GM12878 (cell line): ENCODE data around the gene PDXP. TPM values are rescaled to one million over a fixed set of nuclear protein-coding genes. Genes with fewer than 3 reads are reported as not detected.

Source experiments
- ATAC-seq: fragments of 200-7000 bp; cut with Tn5 transposase; 3 replicates; pipeline ENCODE4 v1.9.1; 2020; ENCODE audit warnings: mild to moderate bottlenecking, moderate library complexity
- BruUV-seq: library from RNA; stranded (reverse); fragments of 400-500 nt; replicated peaks from 2 replicates; lab custom pipeline; 2021; lab: Mats Ljungman, UMichigan
- CTCF ChIA-PET: fragments of 300-600 bp; sonication (Branson Sonifier 250); formaldehyde crosslinking; extraction: SDS; loops from one replicate; lab custom pipeline; 2021; ENCODE audit warnings: inconsistent platforms; lab: Yijun Ruan, JAX
- POLR2A ChIA-PET: fragments of 350-600 bp; formaldehyde crosslinking; extraction: SDS; loops from one replicate; lab custom pipeline; 2021; ENCODE audit warnings: inconsistent platforms; lab: Charles Lee
- RAD21 ChIA-PET: fragments of 300-600 bp; sonication (Branson Sonifier 250); formaldehyde crosslinking; loops from one replicate; lab custom pipeline; 2023; ENCODE audit warnings: antibody characterized with exemption; ENCODE audit not compliant: unreplicated experiment; lab: Charles Lee
- SMC1A ChIA-PET: fragments of 300-600 bp; sonication (Branson Sonifier 250); formaldehyde crosslinking; loops from one replicate; lab custom pipeline; 2023; ENCODE audit not compliant: unreplicated experiment, uncharacterized antibody; lab: Charles Lee
- DNase-seq: peaks from one replicate; pipeline ENCODE4 v3.0.0-alpha.2; 2011; ENCODE audit warnings: low read depth, low spot score
- FAIRE-seq: peaks from 3 replicates; lab custom pipeline; 2011; peaks lifted over from hg19 to GRCh38; lab: Jason Lieb, UNC
- H2AFZ ChIP-seq: 2 replicates; pipeline ENCODE4 v1.6.0; 2011; ENCODE audit warnings: low read depth, low read length, control low read depth; ENCODE audit not compliant: control insufficient read depth
- H3K27ac ChIP-seq: 2 replicates; pipeline ENCODE4 v1.5.1; 2011; ENCODE audit warnings: control low read depth; ENCODE audit not compliant: control insufficient read depth, insufficient read depth
- H3K27me3 ChIP-seq, 2 experiments: replicated peaks in 1 of 2; 2 replicates each; pipeline versions ENCODE4 v1.6.0 to v1.6.1; 2011; ENCODE audit warnings: low read length in 1 of 2; ENCODE audit not compliant: control insufficient read depth in 2 of 2, insufficient read depth in 2 of 2
- H3K36me3 ChIP-seq, 2 experiments: 2 replicates each; pipeline ENCODE4 v1.5.1; 2011; ENCODE audit warnings: low read length in 1 of 2; ENCODE audit not compliant: control insufficient read depth in 2 of 2, insufficient read depth in 2 of 2
- H3K4me1 ChIP-seq: 2 replicates; pipeline ENCODE4 v1.6.1; 2011; ENCODE audit warnings: mild to moderate bottlenecking, low read length, moderate library complexity, mixed read lengths; ENCODE audit not compliant: control insufficient read depth, insufficient read depth
- H3K4me2 ChIP-seq: 2 replicates; pipeline ENCODE4 v1.6.0; 2011; ENCODE audit warnings: control low read depth; ENCODE audit not compliant: control insufficient read depth, insufficient read depth
- H3K4me3 ChIP-seq: fragments of 200-600 bp; sonication (generic); 2 replicates; pipeline ENCODE4 v1.5.1; 2016
- H3K79me2 ChIP-seq: 2 replicates; pipeline ENCODE4 v1.6.0; 2011; ENCODE audit warnings: low read length; ENCODE audit not compliant: control insufficient read depth, insufficient read depth
- H3K9ac ChIP-seq: 2 replicates; pipeline ENCODE4 v1.8.0; 2011; ENCODE audit warnings: low read length, control low read depth, mixed read lengths; ENCODE audit not compliant: control insufficient read depth, insufficient read depth
- H3K9me3 ChIP-seq: replicated peaks from 3 replicates; pipeline ENCODE4 v1.5.1; 2011; ENCODE audit warnings: mild to moderate bottlenecking, low read length; ENCODE audit not compliant: control insufficient read depth, insufficient read depth
- H4K20me1 ChIP-seq: 2 replicates; pipeline ENCODE4 v1.6.0; 2011; ENCODE audit not compliant: control insufficient read depth, insufficient read depth
- RCOR1 ChIP-seq: conservative IDR thresholded peaks from 2 replicates; pipeline ENCODE4 v1.6.1; 2012; ENCODE audit warnings: low read depth, low read length, improper control_type of control experiment
- SPI1 ChIP-seq: IDR thresholded peaks from 2 replicates; pipeline ENCODE4 v1.6.1; 2011; ENCODE audit warnings: low read depth, mild to moderate bottlenecking, low read length, moderate library complexity, borderline replicate concordance; ENCODE audit not compliant: insufficient read depth
- STAT1 ChIP-seq: fragments of 450-650 bp; conservative IDR thresholded peaks from 2 replicates; pipeline ENCODE4 v1.6.1; 2014; ENCODE audit warnings: antibody characterized with exemption, mild to moderate bottlenecking
- WGBS: methylation state at CpG from one replicate; pipeline ENCODE4 v1.1.6; 2016; ENCODE audit warnings: low lambda C conversion rate; ENCODE audit not compliant: insufficient replicate concordance, insufficient coverage; ENCODE audit errors: missing lambda C conversion rate; 5-methylcytosine and 5-hydroxymethylcytosine counted together
- in situ Hi-C: fragments of 300-500 bp; cut with MboI; formaldehyde crosslinking; loops from 9 replicates; pipeline ENCODE4 v1.14.3; 2018; ENCODE audit warnings: mixed read lengths
- intact Hi-C: fragments of 100-400 bp; cut with micrococcal nuclease; formaldehyde crosslinking; loops from one replicate; pipeline ENCODE4 v1.14.2; 2022; ENCODE audit not compliant: unreplicated experiment
- polyA plus RNA-seq, 11 experiments: library from polyadenylated mRNA; depleted of rRNA in 4 of 11; unstranded in 6 of 11; stranded (reverse) in 5 of 11; fragments of >200 nt; fragmentation: Nextera tagmentation in 4 of 11; fragmentation: Illumina TruSeq in 1 of 11; extraction: Ambion mirVana in 4 of 11; extraction: Trizol in 1 of 11; gene quantifications; 1 replicate in 1 of 11; 2 replicates in 10 of 11; pipeline versions ENCODE4 v1.2.1 to v1.2.3, GENCODE V29; 2011 to 2016; ENCODE audit warnings: inconsistent platforms in 2 of 11, missing spikeins in 2 of 11, low read depth in 1 of 11
- total RNA-seq, 4 experiments: library from RNA; depleted of rRNA in 3 of 4; stranded (reverse); fragments of >200 nt in 3 of 4; fragmentation: Illumina TruSeq in 1 of 4; extraction: Trizol in 1 of 4; gene quantifications; 2 replicates each; pipeline versions ENCODE4 v1.2.1 to v1.2.3, GENCODE V29; 2013 to 2021
- TF ChIP-seq, protein P1 (sequence below): fragments of 450-650 bp; IDR thresholded peaks from 2 replicates; pipeline ENCODE4 v1.6.1; 2016; ENCODE audit warnings: mild to moderate bottlenecking
- TF ChIP-seq, protein P2 (sequence below), 3 experiments: IDR thresholded peaks in 2 of 3; conservative IDR thresholded peaks in 1 of 3; 2 replicates each; pipeline ENCODE4 v1.5.1; 2011; ENCODE audit warnings: low read depth in 3 of 3, low read length in 3 of 3, mild to moderate bottlenecking in 3 of 3, control low read depth in 2 of 3, moderate library complexity in 2 of 3, inconsistent platforms in 1 of 3, mixed read lengths in 1 of 3; ENCODE audit not compliant: control insufficient read depth in 2 of 3, insufficient read depth in 1 of 3; ENCODE audit errors: extremely low read depth in 1 of 3
- TF ChIP-seq, protein P3 (sequence below): fragments of 450-650 bp; IDR thresholded peaks from 2 replicates; pipeline ENCODE4 v1.6.1; 2017; ENCODE audit warnings: mild to moderate bottlenecking, moderate library complexity

The PDXP gene
- total and polyA plus RNA-seq, 10 of the 15 experiments (the other 5 are each of a cell fraction or from before 2014, with no cell fraction given): 4.4 to 56.7 (median 34.6) TPM

DNA sequence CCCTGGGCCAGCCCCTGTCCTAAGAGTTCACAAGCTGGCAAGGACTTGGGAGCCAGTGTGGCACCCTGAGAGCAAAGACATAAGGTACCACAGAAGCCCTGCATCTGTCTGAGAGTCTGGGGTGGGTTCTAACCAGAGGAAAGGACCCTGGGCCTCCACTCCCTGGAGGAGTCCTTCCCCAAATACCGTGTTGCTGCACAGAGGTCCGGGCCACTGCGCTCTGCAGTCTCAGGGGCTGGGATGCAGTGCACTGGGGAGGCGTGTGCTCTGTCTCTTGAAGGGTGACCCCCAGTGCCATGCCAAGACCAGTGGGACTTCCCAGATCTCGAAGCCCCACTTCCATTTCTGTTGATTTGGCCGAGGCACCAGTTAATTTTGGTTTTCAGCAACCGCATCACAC, 23.4 kb upstream of the PDXP start (continued):
- TF ChIP-seq, protein P1, sequence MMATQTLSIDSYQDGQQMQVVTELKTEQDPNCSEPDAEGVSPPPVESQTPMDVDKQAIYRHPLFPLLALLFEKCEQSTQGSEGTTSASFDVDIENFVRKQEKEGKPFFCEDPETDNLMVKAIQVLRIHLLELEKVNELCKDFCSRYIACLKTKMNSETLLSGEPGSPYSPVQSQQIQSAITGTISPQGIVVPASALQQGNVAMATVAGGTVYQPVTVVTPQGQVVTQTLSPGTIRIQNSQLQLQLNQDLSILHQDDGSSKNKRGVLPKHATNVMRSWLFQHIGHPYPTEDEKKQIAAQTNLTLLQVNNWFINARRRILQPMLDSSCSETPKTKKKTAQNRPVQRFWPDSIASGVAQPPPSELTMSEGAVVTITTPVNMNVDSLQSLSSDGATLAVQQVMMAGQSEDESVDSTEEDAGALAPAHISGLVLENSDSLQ: no peak
- TF ChIP-seq STAT1: no peak

GRCh38 chr22:37636186-37636948, 22.2 kb upstream of the PDXP start:
- no peak for FAIRE-seq
- H4K20me1 ChIP-seq: no peaks in the 10 kb centered on the region
- ATAC-seq: no peak
- H3K4me2 ChIP-seq: peak overlapping the region; percentile 23
- TF ChIP-seq SPI1 (peak; percentile 24; the same call in 1 of the 2 replicates), RCOR1 (no peak)
- TF ChIP-seq, protein P2, sequence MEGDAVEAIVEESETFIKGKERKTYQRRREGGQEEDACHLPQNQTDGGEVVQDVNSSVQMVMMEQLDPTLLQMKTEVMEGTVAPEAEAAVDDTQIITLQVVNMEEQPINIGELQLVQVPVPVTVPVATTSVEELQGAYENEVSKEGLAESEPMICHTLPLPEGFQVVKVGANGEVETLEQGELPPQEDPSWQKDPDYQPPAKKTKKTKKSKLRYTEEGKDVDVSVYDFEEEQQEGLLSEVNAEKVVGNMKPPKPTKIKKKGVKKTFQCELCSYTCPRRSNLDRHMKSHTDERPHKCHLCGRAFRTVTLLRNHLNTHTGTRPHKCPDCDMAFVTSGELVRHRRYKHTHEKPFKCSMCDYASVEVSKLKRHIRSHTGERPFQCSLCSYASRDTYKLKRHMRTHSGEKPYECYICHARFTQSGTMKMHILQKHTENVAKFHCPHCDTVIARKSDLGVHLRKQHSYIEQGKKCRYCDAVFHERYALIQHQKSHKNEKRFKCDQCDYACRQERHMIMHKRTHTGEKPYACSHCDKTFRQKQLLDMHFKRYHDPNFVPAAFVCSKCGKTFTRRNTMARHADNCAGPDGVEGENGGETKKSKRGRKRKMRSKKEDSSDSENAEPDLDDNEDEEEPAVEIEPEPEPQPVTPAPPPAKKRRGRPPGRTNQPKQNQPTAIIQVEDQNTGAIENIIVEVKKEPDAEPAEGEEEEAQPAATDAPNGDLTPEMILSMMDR (IDR thresholded peaks at IDR 0.05 in 2 of 3, conservative IDR thresholded peaks at IDR 0.05 in 1 of 3; ENCODE audit: control insufficient read depth in 2 of 3, extremely low read depth in 1 of 3, insufficient read depth in 1 of 3, low read depth in 3 of 3, low read length in 3 of 3): peak; percentile 26 to 37 (median 30); a peak in 3 of 6 replicates
- TF ChIP-seq, protein P3, sequence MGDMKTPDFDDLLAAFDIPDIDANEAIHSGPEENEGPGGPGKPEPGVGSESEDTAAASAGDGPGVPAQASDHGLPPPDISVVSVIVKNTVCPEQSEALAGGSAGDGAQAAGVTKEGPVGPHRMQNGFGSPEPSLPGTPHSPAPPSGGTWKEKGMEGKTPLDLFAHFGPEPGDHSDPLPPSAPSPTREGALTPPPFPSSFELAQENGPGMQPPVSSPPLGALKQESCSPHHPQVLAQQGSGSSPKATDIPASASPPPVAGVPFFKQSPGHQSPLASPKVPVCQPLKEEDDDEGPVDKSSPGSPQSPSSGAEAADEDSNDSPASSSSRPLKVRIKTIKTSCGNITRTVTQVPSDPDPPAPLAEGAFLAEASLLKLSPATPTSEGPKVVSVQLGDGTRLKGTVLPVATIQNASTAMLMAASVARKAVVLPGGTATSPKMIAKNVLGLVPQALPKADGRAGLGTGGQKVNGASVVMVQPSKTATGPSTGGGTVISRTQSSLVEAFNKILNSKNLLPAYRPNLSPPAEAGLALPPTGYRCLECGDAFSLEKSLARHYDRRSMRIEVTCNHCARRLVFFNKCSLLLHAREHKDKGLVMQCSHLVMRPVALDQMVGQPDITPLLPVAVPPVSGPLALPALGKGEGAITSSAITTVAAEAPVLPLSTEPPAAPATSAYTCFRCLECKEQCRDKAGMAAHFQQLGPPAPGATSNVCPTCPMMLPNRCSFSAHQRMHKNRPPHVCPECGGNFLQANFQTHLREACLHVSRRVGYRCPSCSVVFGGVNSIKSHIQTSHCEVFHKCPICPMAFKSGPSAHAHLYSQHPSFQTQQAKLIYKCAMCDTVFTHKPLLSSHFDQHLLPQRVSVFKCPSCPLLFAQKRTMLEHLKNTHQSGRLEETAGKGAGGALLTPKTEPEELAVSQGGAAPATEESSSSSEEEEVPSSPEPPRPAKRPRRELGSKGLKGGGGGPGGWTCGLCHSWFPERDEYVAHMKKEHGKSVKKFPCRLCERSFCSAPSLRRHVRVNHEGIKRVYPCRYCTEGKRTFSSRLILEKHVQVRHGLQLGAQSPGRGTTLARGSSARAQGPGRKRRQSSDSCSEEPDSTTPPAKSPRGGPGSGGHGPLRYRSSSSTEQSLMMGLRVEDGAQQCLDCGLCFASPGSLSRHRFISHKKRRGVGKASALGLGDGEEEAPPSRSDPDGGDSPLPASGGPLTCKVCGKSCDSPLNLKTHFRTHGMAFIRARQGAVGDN: 0 out of 2 replicates have a peak, but pooled peaks have one; percentile 24
- 46% methylated on average over 6 of the region's 6 CpGs for WGBS
- CTCF ChIA-PET: interaction anchor here (1.0 to 15.9 kb wide), 8 partner anchors 7 to 46 kb away, joined by 3 to 396 read pairs (median 120); partner anchors contain the start of genes GGA1, LGALS1, NOL12 and PDXP
- H3K9ac ChIP-seq: 0 out of 2 replicates have a peak overlapping the region, but pooled peaks have one; percentile 3
- POLR2A ChIA-PET: interaction anchor here (0.5 to 8.2 kb wide), 8 partner anchors 9 to 364 kb away, joined by 3 to 67 read pairs (median 10); partner anchors contain the start of genes GGA1, LGALS1 and PDXP
- no TSS peak for BruUV-seq
- peaks cover 76% of the 10 kb centered on the region for H3K4me1 ChIP-seq
- no peaks in the 10 kb centered on the region for H3K27me3 ChIP-seq
- no peaks in the 10 kb centered on the region for H3K9me3 ChIP-seq
- RAD21 ChIA-PET: interaction anchor here (0.8 to 10.1 kb wide), 5 partner anchors 9 to 94 kb away, joined by 3 to 173 read pairs (median 4); partner anchors contain the start of genes GGA1, LGALS1 and PDXP
- no peak for DNase-seq
- intact Hi-C loops (no loop called here), in situ Hi-C loops (no loop called here)
- no peak overlapping the region for H3K4me3 ChIP-seq
- peaks cover 17% of the 10 kb centered on the region for H3K79me2 ChIP-seq
- H3K36me3 ChIP-seq: peaks cover 0 to 3% of the 10 kb centered on the region in 2 experiments; a peak in 3 of 4 replicates
- peak overlapping the region; percentile 21; the same call in 1 of the 2 replicates for H3K27ac ChIP-seq
- H2AFZ ChIP-seq: no peak overlapping the region
- SMC1A ChIA-PET: interaction anchor here (0.5 to 8.6 kb wide), 7 partner anchors 10 to 1264 kb away, joined by 3 to 108 read pairs (median 4); partner anchors contain the start of gene PDXP
